Lower leg skin (tissue), 4 donors: ENCODE results near the gene CLECL1. TPM values are rescaled to one million over a fixed set of nuclear protein-coding genes. Genes with fewer than 3 reads are reported as not detected.
"Not testable (repeated sequence)": the region's sequence is repeated elsewhere in the genome, so short reads cannot be mapped to it uniquely, and the experiment has no call there.

Source experiments
- DNase-seq, 2 donors: peaks; one replicate each; pipeline ENCODE4 v3.0.0-alpha.2; 2019; ENCODE audit warnings: low spot score in 2 of 2
- H3K4me3 ChIP-seq: fragments of 200-600 bp; sonication (generic); 2 replicates; pipeline ENCODE4 v1.5.1; 2017; ENCODE audit warnings: mild to moderate bottlenecking, low read depth; ENCODE audit not compliant: poor library complexity, severe bottlenecking
- CTCF ChIP-seq, 3 donors: fragments of 450-650 bp; IDR thresholded peaks; one replicate each; pipeline ENCODE4 v1.5.1; 2016; ENCODE audit warnings: antibody characterized with exemption in 3 of 3, mild to moderate bottlenecking in 3 of 3, moderate library complexity in 2 of 3
- POLR2A ChIP-seq, 2 donors: fragments of 450-650 bp; IDR thresholded peaks; one replicate each; pipeline ENCODE4 v1.6.1; 2016 to 2017; ENCODE audit warnings: antibody characterized with exemption in 2 of 2, mild to moderate bottlenecking in 1 of 2, moderate library complexity in 1 of 2
- WGBS, 2 donors: methylation state at CpG; one replicate each; pipeline ENCODE4 v1.1.5; 2018; 5-methylcytosine and 5-hydroxymethylcytosine counted together
- intact Hi-C: fragments of 100-400 bp; cut with DNase I; formaldehyde crosslinking; loops from one replicate; pipeline ENCODE4 v1.15.0; 2023; ENCODE audit warnings: low total_unique reads
- total RNA-seq, 4 donors: library from RNA; depleted of rRNA; stranded (reverse); fragments of >200 nt; gene quantifications; one replicate each; pipeline ENCODE4 v1.1.0, GENCODE V29; 2016

CLECL1 gene
- total RNA-seq, 4 donors from 2014 or later = not detected

- 73 to 80% methylated on average over 1 of the region's 1 CpG for WGBS, 2 donors
- no peak for TF ChIP-seq POLR2A (IDR thresholded peaks at IDR 0.05)
- TF ChIP-seq CTCF (IDR thresholded peaks at IDR 0.05) = no peak
- no peak overlapping the region for H3K4me3 ChIP-seq
- no peak for DNase-seq
- intact Hi-C loops = no loop called here
These were observed 45.7 kb downstream of the CLECL1 start for GRCh38 chr12:9687228-9687627.

- intact Hi-C loops = no loop called here
- WGBS, 2 donors = 86 to 90% methylated on average over 4 of the region's 4 CpGs
- H3K4me3 ChIP-seq = no peak overlapping the region
- TF ChIP-seq CTCF (IDR thresholded peaks at IDR 0.05) (no peak), POLR2A (IDR thresholded peaks at IDR 0.05) (no peak)
- no peak for DNase-seq
These were observed 47.0 kb downstream of the CLECL1 start for GRCh38 chr12:9685915-9686314.

- intact Hi-C loops = not testable (repeated sequence)
- whole genome bisulfite sequencing, 2 donors = 88% methylated on average over 5 of the region's 5 CpGs
These were observed 47.5 kb downstream of the CLECL1 start for GRCh38 chr12:9685366-9685765.

GRCh38 chr12:9682949-9683348 lies 49.9 kb downstream of the CLECL1 start:
- intact Hi-C loops, H3K4me3 ChIP-seq, DNase-seq: not testable (repeated sequence)
- WGBS, 2 donors = 97 to 98% methylated on average over 2 of the region's 2 CpGs

More at GRCh38 chr12:9685366-9685765, 47.5 kb downstream of the CLECL1 start:
- DNase-seq, H3K4me3 ChIP-seq: not testable (repeated sequence)

- intact Hi-C loops, H3K4me3 ChIP-seq: not testable (repeated sequence)
- 95 to 98% methylated on average over 4 of the region's 4 CpGs for WGBS, 2 donors
These were observed 50.4 kb downstream of the CLECL1 start for GRCh38 chr12:9682508-9682907.

GRCh38 chr12:9674226-9674590 lies 58.7 kb downstream of the CLECL1 start:
- 86 to 87% methylated on average over 2 of the region's 2 CpGs for WGBS, 2 donors
- H3K4me3 ChIP-seq = no peak overlapping the region
- no peak for DNase-seq
- TF ChIP-seq POLR2A (IDR thresholded peaks at IDR 0.05) (no peak), CTCF (IDR thresholded peaks at IDR 0.05) (no peak)
- intact Hi-C loops = no loop called here

More at GRCh38 chr12:9682508-9682907, 50.4 kb downstream of the CLECL1 start:
- DNase-seq = not testable (repeated sequence)

- no peak overlapping the region for H3K4me3 ChIP-seq
- DNase-seq = no peak
- no peak for TF ChIP-seq POLR2A (IDR thresholded peaks at IDR 0.05)
- TF ChIP-seq CTCF (IDR thresholded peaks at IDR 0.05) = no peak
- 48 to 52% methylated on average over 6 of the region's 6 CpGs for WGBS, 2 donors
- intact Hi-C loops = no loop called here
These were observed 59.3 kb downstream of the CLECL1 start for GRCh38 chr12:9673404-9674225.

Other genes starting within 250 kb of the CLECL1 start
- gene KLRB1, start 125.2 kb downstream of the CLECL1 start, total RNA-seq = under 1 TPM in 3 of 4 donors, not detected in 1; 0.22 to 0.63 (median 0.42) TPM
- gene CLEC2D, start 63.4 kb downstream of the CLECL1 start, total RNA-seq = 1 to 10 TPM; 1.6 to 7.8 (median 2.5) TPM
- gene CD69, start 27.8 kb upstream of the CLECL1 start, total RNA-seq = 1 to 10 TPM in 3 of 4 donors, under 1 TPM in 1; 0.61 to 4.0 (median 1.9) TPM
- under 1 TPM in 1 of 4 donors, not detected in 3; 0.27 TPM for gene KLRF1, start 94.4 kb upstream of the CLECL1 start, total RNA-seq
- 10 to 100 TPM; 52.3 to 90.6 (median 81.9) TPM for gene CLEC2B, start 136.3 kb upstream of the CLECL1 start, total RNA-seq
- not detected for gene KLRF2, start 148.4 kb upstream of the CLECL1 start, total RNA-seq
- gene CLEC2A, start 199.3 kb upstream of the CLECL1 start, total RNA-seq = 10 to 100 TPM; 60.8 to 80.5 (median 68.4) TPM
- gene CLEC12A, start 238.3 kb upstream of the CLECL1 start, total RNA-seq = under 1 TPM in 3 of 4 donors, not detected in 1; 0.19 to 0.64 (median 0.51) TPM